Activated CD4-positive, alpha-beta T cell treated with anti-CD3 and anti-CD28 coated beads for 4 hours (primary cell): Measurements from ENCODE around the gene TNFRSF12A.
"Not testable (repeated sequence)": the region's sequence is repeated elsewhere in the genome, so short reads cannot be mapped to it uniquely, and the experiment has no call there.

Experiments used
- DNase-seq, 2 donors: peaks; one replicate each; pipeline ENCODE4 v3.0.0-alpha.2; 2020

TNFRSF12A gene

GRCh38 chr16:3051494-3051893, 31.3 kb downstream of the TNFRSF12A start:
- no peak for DNase-seq

GRCh38 chr16:3052571-3053329, 32.6 kb downstream of the TNFRSF12A start:
- DNase-seq = not testable (repeated sequence)

GRCh38 chr16:3053330-3053710, 33.2 kb downstream of the TNFRSF12A start:
- DNase-seq = not testable (repeated sequence)

GRCh38 chr16:3054965-3055733, 35.0 kb downstream of the TNFRSF12A start:
- no peak for DNase-seq

- DNase-seq = not testable (repeated sequence)
Measured at GRCh38 chr16:3055734-3056115, 35.6 kb downstream of the TNFRSF12A start.

- DNase-seq = no peak
Measured at GRCh38 chr16:3056336-3057180, 36.4 kb downstream of the TNFRSF12A start.

- no peak for DNase-seq
Measured at GRCh38 chr16:3057181-3058138, 37.3 kb downstream of the TNFRSF12A start.

GRCh38 chr16:3058139-3059030, 38.2 kb downstream of the TNFRSF12A start:
- peak; percentile 55 to 57 for DNase-seq

GRCh38 chr16:3059041-3059722, 39.0 kb downstream of the TNFRSF12A start:
- DNase-seq = peak; percentile 84 to 86

GRCh38 chr16:3059723-3060242, 39.6 kb downstream of the TNFRSF12A start:
- no peak for DNase-seq

- DNase-seq = no peak
Measured at GRCh38 chr16:3060339-3061127, 40.4 kb downstream of the TNFRSF12A start.

- no peak for DNase-seq
Measured at GRCh38 chr16:3062553-3062952, 42.4 kb downstream of the TNFRSF12A start.

GRCh38 chr16:3063625-3064386, 43.6 kb downstream of the TNFRSF12A start:
- DNase-seq = no peak

- peak; percentile 71 for DNase-seq
Measured at GRCh38 chr16:3065069-3065741, 45.0 kb downstream of the TNFRSF12A start, which contains the start of gene IL32. IL32 (plus strand) TSS chr16:3065640; CDS start chr16:3065812, 172 bp downstream.

GRCh38 chr16:3065742-3066439, 45.7 kb downstream of the TNFRSF12A start:
- DNase-seq = peak in 1 of 2 donors; percentile 22

- no peak for DNase-seq
Measured at GRCh38 chr16:3066440-3066748, 46.2 kb downstream of the TNFRSF12A start.

- DNase-seq = no peak
Measured at GRCh38 chr16:3068487-3068886, 48.3 kb downstream of the TNFRSF12A start.
